Measurements from ENCODE around the gene RELA. TPM values are rescaled to one million over a fixed set of nuclear protein-coding genes. Genes with fewer than 3 reads are reported as not detected.

Gene RELA
- total and polyA plus RNA-seq, 2 of the 13 experiments (the other 11 are each of a cell fraction or from before 2014, with no cell fraction given) = 21.4 to 40.5 TPM

- TF ChIP-seq ZNF878 (CRISPR knock-in tag; IDR thresholded peaks at IDR 0.05) (peak; percentile 66; the same call in 1 of the 2 replicates), ZBTB46 (CRISPR knock-in tag; IDR thresholded peaks at IDR 0.05; ENCODE audit: borderline replicate concordance) (peak; percentile 79; the same call in 1 of the 2 replicates), LCORL (IDR thresholded peaks at IDR 0.05) (no peak), LCORL (CRISPR knock-in tag; IDR thresholded peaks at IDR 0.05) (peak; percentile 23), ZNF180 (CRISPR knock-in tag; IDR thresholded peaks at IDR 0.05; ENCODE audit: borderline replicate concordance, low read depth) (peak; percentile 42; the same call in 1 of the 2 replicates), CEBPB (IDR thresholded peaks at IDR 0.05; ENCODE audit: borderline replicate concordance, low read depth, low read length) (no peak), AKAP8 (CRISPR knock-in tag; IDR thresholded peaks at IDR 0.05) (peak; percentile 71; the same call in 1 of the 2 replicates), ADNP (CRISPR knock-in tag; IDR thresholded peaks at IDR 0.05) (no peak), ZNF33A (CRISPR knock-in tag; IDR thresholded peaks at IDR 0.05; ENCODE audit: borderline replicate concordance) (no peak), ZFP36 (IDR thresholded peaks at IDR 0.05; ENCODE audit: borderline replicate concordance, low read depth, low read length, partially characterized antibody) (no peak), HMG20B (CRISPR knock-in tag; conservative IDR thresholded peaks at IDR 0.05) (no peak), YEATS4 (CRISPR knock-in tag; IDR thresholded peaks at IDR 0.05; ENCODE audit: borderline replicate concordance) (0 out of 2 replicates have a peak, but pooled peaks have one; percentile 32), ZNF205 (CRISPR knock-in tag; IDR thresholded peaks at IDR 0.05) (peak; percentile 67; the same call in 1 of the 2 replicates), HBP1 (CRISPR knock-in tag; IDR thresholded peaks at IDR 0.05; ENCODE audit: low read depth) (peak; percentile 49; the same call in 1 of the 2 replicates), GABPB1 (CRISPR knock-in tag; IDR thresholded peaks at IDR 0.05) (peak; percentile 89), PATZ1 (CRISPR knock-in tag; IDR thresholded peaks at IDR 0.05) (peak; percentile 89), ZNF383 (CRISPR knock-in tag; IDR thresholded peaks at IDR 0.05; ENCODE audit: borderline replicate concordance) (0 out of 2 replicates have a peak, but pooled peaks have one; percentile 65), SMYD3 (CRISPR knock-in tag; IDR thresholded peaks at IDR 0.05) (no peak), ZNF879 (CRISPR knock-in tag; IDR thresholded peaks at IDR 0.05) (0 out of 2 replicates have a peak, but pooled peaks have one; percentile 1), ZNF280D (CRISPR knock-in tag; IDR thresholded peaks at IDR 0.05) (peak; percentile 91), MXI1 (IDR thresholded peaks at IDR 0.05; ENCODE audit: borderline replicate concordance, low read depth, low read length) (peak; percentile 3; the same call in 1 of the 3 replicates)
These were observed 10.0 kb downstream of the RELA start (continued) for GRCh38 chr11:65652511-65653228.

Data from HepG2 (cell line).